H9 (cell line): Measurements from ENCODE around the gene SPX. TPM values are rescaled to one million over a fixed set of nuclear protein-coding genes. Genes with fewer than 3 reads are reported as not detected.

Source experiments
- DNase-seq: peaks from one replicate; pipeline ENCODE4 v3.0.0-alpha.2; 2017
- H2AFZ ChIP-seq: one replicate; pipeline ENCODE4 v1.6.1; 2013; ENCODE audit warnings: mild to moderate bottlenecking, low read length, control low read depth, moderate library complexity
- H2AK5ac ChIP-seq: 2 replicates; pipeline ENCODE4 v1.6.1; 2013; ENCODE audit warnings: low read length, control low read depth, mixed read lengths; ENCODE audit not compliant: insufficient read length
- H2BK120ac ChIP-seq: one replicate; pipeline ENCODE4 v1.6.1; 2013; ENCODE audit warnings: low read depth, mild to moderate bottlenecking, low read length, control low read depth, inconsistent platforms; ENCODE audit not compliant: poor library complexity, severe bottlenecking
- H2BK12ac ChIP-seq: 2 replicates; pipeline ENCODE4 v1.6.1; 2013; ENCODE audit warnings: low read length, control low read depth, mixed read lengths, low read depth; ENCODE audit not compliant: insufficient read length
- H2BK15ac ChIP-seq: 2 replicates; pipeline ENCODE4 v1.6.1; 2013; ENCODE audit warnings: low read depth, low read length, control low read depth
- H2BK20ac ChIP-seq: one replicate; pipeline ENCODE4 v1.6.1; 2013; ENCODE audit warnings: low read depth, mild to moderate bottlenecking, low read length, control low read depth, inconsistent platforms; ENCODE audit not compliant: poor library complexity, severe bottlenecking
- H2BK5ac ChIP-seq: 2 replicates; pipeline ENCODE4 v1.6.1; 2013; ENCODE audit warnings: low read length, control low read depth, mixed read lengths; ENCODE audit not compliant: insufficient read length
- H3K14ac ChIP-seq: 2 replicates; pipeline ENCODE4 v1.6.1; 2013; ENCODE audit warnings: low read length, control low read depth; ENCODE audit not compliant: insufficient read depth
- H3K18ac ChIP-seq: 2 replicates; pipeline ENCODE4 v1.6.1; 2013; ENCODE audit warnings: low read depth, mild to moderate bottlenecking, mixed read lengths, low read length, control low read depth; ENCODE audit not compliant: insufficient read length
- H3K23ac ChIP-seq: 2 replicates; pipeline ENCODE4 v1.6.1; 2013; ENCODE audit warnings: low read length, control low read depth, mixed read lengths, low read depth; ENCODE audit not compliant: insufficient read length
- H3K23me2 ChIP-seq: 2 replicates; pipeline ENCODE4 v1.6.1; 2013; ENCODE audit warnings: low read depth, mild to moderate bottlenecking, mixed read lengths, low read length, control low read depth; ENCODE audit not compliant: insufficient read length, poor library complexity, severe bottlenecking
- H3K27ac ChIP-seq: 2 replicates; pipeline ENCODE4 v1.5.1; 2013; ENCODE audit warnings: low read length, control low read depth, mixed read lengths, low read depth; ENCODE audit not compliant: insufficient read length
- H3K27me3 ChIP-seq: 2 replicates; pipeline ENCODE4 v1.6.1; 2013; ENCODE audit warnings: low read length, control low read depth, inconsistent platforms; ENCODE audit not compliant: insufficient read depth
- H3K4ac ChIP-seq: 2 replicates; pipeline ENCODE4 v1.6.1; 2013; ENCODE audit warnings: low read depth, mild to moderate bottlenecking, control low read depth, inconsistent platforms, low read length, moderate library complexity
- H3K4me1 ChIP-seq: 2 replicates; pipeline ENCODE4 v1.6.1; 2013; ENCODE audit warnings: low read length, control low read depth, inconsistent platforms; ENCODE audit not compliant: insufficient read depth
- H3K4me2 ChIP-seq: 2 replicates; pipeline ENCODE4 v1.6.1; 2013; ENCODE audit warnings: low read length, control low read depth, mixed read lengths; ENCODE audit not compliant: insufficient read length, insufficient read depth
- H3K56ac ChIP-seq: 2 replicates; pipeline ENCODE4 v1.6.1; 2013; ENCODE audit warnings: low read depth, mild to moderate bottlenecking, mixed read lengths, low read length, control low read depth; ENCODE audit not compliant: insufficient read length
- H3K79me1 ChIP-seq: 2 replicates; pipeline ENCODE4 v1.6.1; 2013; ENCODE audit warnings: low read depth, mild to moderate bottlenecking, moderate library complexity, low read length, control low read depth, inconsistent platforms; ENCODE audit not compliant: insufficient read depth, poor library complexity, severe bottlenecking
- H3K79me2 ChIP-seq: 2 replicates; pipeline ENCODE4 v1.6.1; 2013; ENCODE audit warnings: low read length, control low read depth, inconsistent platforms; ENCODE audit not compliant: insufficient read depth
- H3K9ac ChIP-seq: 2 replicates; pipeline ENCODE4 v1.6.1; 2013; ENCODE audit warnings: low read length, control low read depth, mixed read lengths; ENCODE audit not compliant: insufficient read length; ENCODE audit errors: extremely low read depth
- H3K9me3 ChIP-seq: one replicate; pipeline ENCODE4 v1.6.1; 2013; ENCODE audit warnings: low read depth, low read length, inconsistent platforms; ENCODE audit not compliant: control insufficient read depth
- H3T11ph ChIP-seq: one replicate; pipeline ENCODE4 v1.6.1; 2013; ENCODE audit warnings: mild to moderate bottlenecking, low read length, control low read depth, inconsistent platforms
- H4K20me1 ChIP-seq: one replicate; pipeline ENCODE4 v1.6.1; 2013; ENCODE audit not compliant: control insufficient read depth, insufficient read length, insufficient read depth
- H4K5ac ChIP-seq: 2 replicates; pipeline ENCODE4 v1.6.1; 2013; ENCODE audit warnings: low read depth, mild to moderate bottlenecking, mixed read lengths, low read length, control low read depth; ENCODE audit not compliant: insufficient read length
- H4K8ac ChIP-seq: replicated peaks from 2 replicates; pipeline ENCODE4 v1.6.1; 2013; ENCODE audit warnings: low read length, control low read depth, mixed read lengths, low read depth; ENCODE audit not compliant: insufficient read length
- H4K91ac ChIP-seq: 2 replicates; pipeline ENCODE4 v1.6.1; 2013; ENCODE audit warnings: low read depth, mild to moderate bottlenecking, moderate library complexity, mixed read lengths, low read length, control low read depth; ENCODE audit not compliant: insufficient read length
- H3K27ac Mint-ChIP-seq, 3 experiments: 2 replicates in 2 of 3; 3 replicates in 1 of 3; pipeline ENCODE4 v1.8.0; 2020 to 2021; ENCODE audit warnings: mixed read lengths in 3 of 3, mild to moderate bottlenecking in 1 of 3, moderate library complexity in 1 of 3
- H3K27me3 Mint-ChIP-seq: 2 replicates; pipeline ENCODE4 v1.8.0; 2021; ENCODE audit warnings: low read depth, mild to moderate bottlenecking, moderate library complexity, mixed read lengths
- H3K36me3 Mint-ChIP-seq, 3 experiments: 2 replicates in 2 of 3; 3 replicates in 1 of 3; pipeline ENCODE4 v1.8.0; 2020 to 2021; ENCODE audit warnings: low read depth in 3 of 3, mixed read lengths in 3 of 3; ENCODE audit not compliant: insufficient read depth in 1 of 3
- H3K4me1 Mint-ChIP-seq, 2 experiments: 2 replicates each; pipeline ENCODE4 v1.8.0; 2020; ENCODE audit warnings: mixed read lengths in 2 of 2
- H3K4me3 Mint-ChIP-seq, 2 experiments: 2 replicates in 1 of 2; 3 replicates in 1 of 2; pipeline ENCODE4 v1.8.0; 2020 to 2021; ENCODE audit warnings: mild to moderate bottlenecking in 2 of 2, mixed read lengths in 2 of 2, moderate library complexity in 1 of 2
- H3K9me3 Mint-ChIP-seq, 2 experiments: 2 replicates in 1 of 2; 3 replicates in 1 of 2; pipeline ENCODE4 v1.8.0; 2020; ENCODE audit warnings: mild to moderate bottlenecking in 2 of 2, mixed read lengths in 2 of 2, moderate library complexity in 1 of 2
- CTCF ChIP-seq: fragments of 200-600 bp; sonication (generic); conservative IDR thresholded peaks from 3 replicates; pipeline ENCODE4 v1.8.0; 2021; ENCODE audit warnings: antibody characterized with exemption, mild to moderate bottlenecking
- WGBS: extraction: QIAGEN DNeasy Blood & Tissue Kit; methylation state at CpG from one replicate; pipeline ENCODE4 v1.1.7; 2013; ENCODE audit warnings: missing lambda C conversion rate, low lambda C conversion rate, mixed read lengths; ENCODE audit not compliant: insufficient read length; ENCODE audit errors: extremely low coverage; 5-methylcytosine and 5-hydroxymethylcytosine counted together
- total RNA-seq: library from RNA; stranded (reverse); gene quantifications from 2 replicates; pipeline ENCODE4 v1.2.1, GENCODE V29; 2021

The SPX gene
- total RNA-seq, 1 experiment from 2014 or later: 0.35 TPM

- no peaks in the 10 kb centered on the region for H3K23me2 ChIP-seq
- H2AK5ac ChIP-seq: no peak overlapping the region
- Mint-ChIP-seq H3K36me3 (no peaks in the 10 kb centered on the region), H3K27me3 (no peaks in the 10 kb centered on the region), H3K4me3 (no peak overlapping the region), H3K27ac (no peak overlapping the region), H3K9me3 (no peaks in the 10 kb centered on the region), H3K4me1 (peaks cover 2 to 3% of the 10 kb centered on the region in 2 experiments; a peak in 2 of 4 replicates)
- no peak overlapping the region for H3K18ac ChIP-seq
- no peaks in the 10 kb centered on the region for H3K4me1 ChIP-seq
- H4K5ac ChIP-seq: no peak overlapping the region
- no peak overlapping the region for H2BK20ac ChIP-seq
- H3K4ac ChIP-seq: no peak overlapping the region
- H3T11ph ChIP-seq: no peak overlapping the region
- no CpG with 5 or more reads among the region's 5 CpGs for WGBS
- no peaks in the 10 kb centered on the region for H3K79me2 ChIP-seq
- no peak overlapping the region for H3K56ac ChIP-seq
- no peak overlapping the region for H2BK5ac ChIP-seq
- H2BK120ac ChIP-seq: no peak overlapping the region
- no peak for TF ChIP-seq CTCF
- no peak overlapping the region for H2BK15ac ChIP-seq
- no peaks in the 10 kb centered on the region for H4K20me1 ChIP-seq
- no peak overlapping the region for H3K27ac ChIP-seq
- H3K23ac ChIP-seq: no peak overlapping the region
- H3K4me2 ChIP-seq: no peak overlapping the region
- no peak overlapping the region for H4K91ac ChIP-seq
- DNase-seq: no peak
- no peak overlapping the region for H3K14ac ChIP-seq
- H3K9me3 ChIP-seq: no peaks in the 10 kb centered on the region
- H2AFZ ChIP-seq: no peak overlapping the region
- H4K8ac ChIP-seq: no peak overlapping the region
- H3K79me1 ChIP-seq: no peaks in the 10 kb centered on the region
- H3K27me3 ChIP-seq: no peaks in the 10 kb centered on the region
- no peak overlapping the region for H2BK12ac ChIP-seq
- no peak overlapping the region for H3K9ac ChIP-seq
Measured at GRCh38 chr12:21566223-21566906, 40.3 kb downstream of the SPX start.
